ENCODE measurements around the gene SULT1E1.

SULT1E1 gene

GRCh38 chr4:69816236-69816635 is 43.7 kb downstream of the SULT1E1 start:
- DNase-seq (ENCODE audit: extremely low read depth, insufficient read length): no peak
- H3K36me3 ChIP-seq (ENCODE audit: control insufficient read depth, insufficient read depth, low read length): no peaks in the 10 kb centered on the region
- H3K27me3 ChIP-seq (replicated peaks; ENCODE audit: control insufficient read depth, insufficient read depth, low read length): no peaks in the 10 kb centered on the region
- H3K4me3 ChIP-seq (replicated peaks; ENCODE audit: low read depth, low read length): no peak overlapping the region
- TF ChIP-seq CTCF (IDR thresholded peaks at IDR 0.05; ENCODE audit: insufficient read depth, low read length, poor library complexity, severe bottlenecking): no peak

- H3K4me3 ChIP-seq (replicated peaks; ENCODE audit: low read depth, low read length): no peak overlapping the region
- no peak for TF ChIP-seq CTCF (IDR thresholded peaks at IDR 0.05; ENCODE audit: insufficient read depth, low read length, poor library complexity, severe bottlenecking)
- no peak for DNase-seq (ENCODE audit: extremely low read depth, insufficient read length)
- H3K27me3 ChIP-seq (replicated peaks; ENCODE audit: control insufficient read depth, insufficient read depth, low read length): no peaks in the 10 kb centered on the region
- no peaks in the 10 kb centered on the region for H3K36me3 ChIP-seq (ENCODE audit: control insufficient read depth, insufficient read depth, low read length)
These were observed 46.3 kb downstream of the SULT1E1 start for GRCh38 chr4:69813628-69814027.

GRCh38 chr4:69811166-69811565 is 48.8 kb downstream of the SULT1E1 start:
- Histone ChIP-seq H3K27me3 (replicated peaks; ENCODE audit: control insufficient read depth, insufficient read depth, low read length) (no peaks in the 10 kb centered on the region), H3K4me3 (replicated peaks; ENCODE audit: low read depth, low read length) (no peak overlapping the region), H3K36me3 (ENCODE audit: control insufficient read depth, insufficient read depth, low read length) (no peaks in the 10 kb centered on the region)
- DNase-seq (ENCODE audit: extremely low read depth, insufficient read length): no peak
- TF ChIP-seq CTCF (IDR thresholded peaks at IDR 0.05; ENCODE audit: insufficient read depth, low read length, poor library complexity, severe bottlenecking): no peak

- TF ChIP-seq CTCF (IDR thresholded peaks at IDR 0.05; ENCODE audit: insufficient read depth, low read length, poor library complexity, severe bottlenecking): no peak
- no peaks in the 10 kb centered on the region for H3K27me3 ChIP-seq (replicated peaks; ENCODE audit: control insufficient read depth, insufficient read depth, low read length)
- DNase-seq (ENCODE audit: extremely low read depth, insufficient read length): no peak
- no peak overlapping the region for H3K4me3 ChIP-seq (replicated peaks; ENCODE audit: low read depth, low read length)
- no peaks in the 10 kb centered on the region for H3K36me3 ChIP-seq (ENCODE audit: control insufficient read depth, insufficient read depth, low read length)
These were observed 59.3 kb downstream of the SULT1E1 start for GRCh38 chr4:69800599-69800998.

- TF ChIP-seq CTCF (IDR thresholded peaks at IDR 0.05; ENCODE audit: insufficient read depth, low read length, poor library complexity, severe bottlenecking): no peak
- no peak overlapping the region for H3K4me3 ChIP-seq (replicated peaks; ENCODE audit: low read depth, low read length)
- no peak for DNase-seq (ENCODE audit: extremely low read depth, insufficient read length)
- no peaks in the 10 kb centered on the region for H3K27me3 ChIP-seq (replicated peaks; ENCODE audit: control insufficient read depth, insufficient read depth, low read length)
- H3K36me3 ChIP-seq (ENCODE audit: control insufficient read depth, insufficient read depth, low read length): no peaks in the 10 kb centered on the region
These were observed 60.6 kb downstream of the SULT1E1 start for GRCh38 chr4:69799337-69799736.

- H3K4me3 ChIP-seq (replicated peaks; ENCODE audit: low read depth, low read length): no peak overlapping the region
- H3K36me3 ChIP-seq (ENCODE audit: control insufficient read depth, insufficient read depth, low read length): no peaks in the 10 kb centered on the region
- no peak for TF ChIP-seq CTCF (IDR thresholded peaks at IDR 0.05; ENCODE audit: insufficient read depth, low read length, poor library complexity, severe bottlenecking)
- no peaks in the 10 kb centered on the region for H3K27me3 ChIP-seq (replicated peaks; ENCODE audit: control insufficient read depth, insufficient read depth, low read length)
- no peak for DNase-seq (ENCODE audit: extremely low read depth, insufficient read length)
These were observed 66.2 kb downstream of the SULT1E1 start for GRCh38 chr4:69793732-69794131.
